Cardiac muscle cell (in vitro differentiated cells and primary cell): ENCODE results near the gene KCNQ5. TPM values are rescaled to one million over a fixed set of nuclear protein-coding genes. Genes with fewer than 3 reads are reported as not detected.

Experiments
- DNase-seq, 2 donors: peaks; one replicate each; pipeline versions ENCODE4 v3.0.0 to v3.0.0-alpha.2; 2010 to 2017; ENCODE audit warnings: low read depth in 1 of 2, low spot score in 1 of 2
- H3K27ac ChIP-seq: fragments of 200-600 bp; sonication (generic); 2 replicates; pipeline ENCODE4 v1.5.1; 2016
- H3K27me3 ChIP-seq: fragments of 200-600 bp; sonication (generic); 2 replicates; pipeline ENCODE4 v1.6.0; 2016; ENCODE audit warnings: control low read depth
- H3K36me3 ChIP-seq: fragments of 200-600 bp; sonication (generic); 2 replicates; pipeline ENCODE4 v1.5.1; 2016; ENCODE audit warnings: control low read depth
- H3K4me1 ChIP-seq: fragments of 200-600 bp; sonication (generic); 2 replicates; pipeline ENCODE4 v1.8.1; 2017; ENCODE audit warnings: low read depth, mild to moderate bottlenecking, mixed run types
- H3K4me3 ChIP-seq: fragments of 200-600 bp; sonication (generic); 2 replicates; pipeline ENCODE4 v1.5.1; 2016; ENCODE audit warnings: mild to moderate bottlenecking
- H3K9me3 ChIP-seq: fragments of 200-600 bp; sonication (generic); 2 replicates; pipeline ENCODE4 v1.5.1; 2017; ENCODE audit warnings: low read depth, mild to moderate bottlenecking, control low read depth
- polyA plus RNA-seq: library from polyadenylated mRNA; unstranded; fragments of >200 nt; fragmentation: Nextera tagmentation; extraction: Ambion mirVana; gene quantifications from 2 replicates; pipeline ENCODE4 v1.2.1, GENCODE V29; 2016
- total RNA-seq: library from RNA; depleted of rRNA; stranded (reverse); fragments of >200 nt; gene quantifications from 2 replicates; pipeline ENCODE4 v1.2.3, GENCODE V29; 2016
- TF ChIP-seq, protein P1 (sequence below): IDR thresholded peaks from 2 replicates; pipeline ENCODE4 v1.5.1; 2012; ENCODE audit warnings: low read depth, mild to moderate bottlenecking, low read length

Gene KCNQ5
- total and polyA plus RNA-seq, 2 experiments from 2014 or later: 31.4 to 45.4 TPM

DNA sequence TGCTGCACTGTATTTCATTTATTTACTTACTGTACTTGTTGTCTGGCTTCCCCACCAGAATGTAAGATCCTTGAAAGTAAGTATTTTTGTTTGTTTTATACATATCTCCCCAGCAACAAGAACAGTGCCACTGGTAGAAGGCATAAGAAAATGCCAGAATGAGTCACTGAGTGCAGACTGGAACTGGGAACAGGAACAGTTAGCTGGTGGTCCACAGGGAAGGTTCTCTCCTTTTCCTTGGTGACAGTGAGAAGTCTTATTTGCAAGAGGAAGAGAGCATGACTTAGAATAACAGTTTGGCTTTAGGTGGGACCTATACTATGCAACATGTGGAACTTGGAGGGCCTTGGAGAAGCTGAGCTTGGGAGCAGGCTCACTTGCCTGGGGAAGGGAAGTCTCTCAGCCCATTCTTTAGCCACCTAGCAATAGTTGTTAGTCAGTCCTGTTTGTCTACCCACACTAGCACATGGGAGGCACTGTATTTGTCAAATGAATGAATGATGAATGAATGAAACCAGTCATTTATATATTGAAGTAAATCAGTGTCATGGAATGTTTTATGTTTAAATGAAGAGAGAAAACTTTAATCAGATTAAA is 203.5 kb downstream of the KCNQ5 start:
- Histone ChIP-seq H3K27me3 (no peaks in the 10 kb centered on the region), H3K36me3 (no peaks in the 10 kb centered on the region), H3K4me1 (no peaks in the 10 kb centered on the region), H3K27ac (peak overlapping the region; percentile 8), H3K9me3 (no peaks in the 10 kb centered on the region), H3K4me3 (no peak overlapping the region)
- peak in 1 of 2 donors; percentile 65 for DNase-seq
- TF ChIP-seq, protein P1, sequence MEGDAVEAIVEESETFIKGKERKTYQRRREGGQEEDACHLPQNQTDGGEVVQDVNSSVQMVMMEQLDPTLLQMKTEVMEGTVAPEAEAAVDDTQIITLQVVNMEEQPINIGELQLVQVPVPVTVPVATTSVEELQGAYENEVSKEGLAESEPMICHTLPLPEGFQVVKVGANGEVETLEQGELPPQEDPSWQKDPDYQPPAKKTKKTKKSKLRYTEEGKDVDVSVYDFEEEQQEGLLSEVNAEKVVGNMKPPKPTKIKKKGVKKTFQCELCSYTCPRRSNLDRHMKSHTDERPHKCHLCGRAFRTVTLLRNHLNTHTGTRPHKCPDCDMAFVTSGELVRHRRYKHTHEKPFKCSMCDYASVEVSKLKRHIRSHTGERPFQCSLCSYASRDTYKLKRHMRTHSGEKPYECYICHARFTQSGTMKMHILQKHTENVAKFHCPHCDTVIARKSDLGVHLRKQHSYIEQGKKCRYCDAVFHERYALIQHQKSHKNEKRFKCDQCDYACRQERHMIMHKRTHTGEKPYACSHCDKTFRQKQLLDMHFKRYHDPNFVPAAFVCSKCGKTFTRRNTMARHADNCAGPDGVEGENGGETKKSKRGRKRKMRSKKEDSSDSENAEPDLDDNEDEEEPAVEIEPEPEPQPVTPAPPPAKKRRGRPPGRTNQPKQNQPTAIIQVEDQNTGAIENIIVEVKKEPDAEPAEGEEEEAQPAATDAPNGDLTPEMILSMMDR: no peak

DNA sequence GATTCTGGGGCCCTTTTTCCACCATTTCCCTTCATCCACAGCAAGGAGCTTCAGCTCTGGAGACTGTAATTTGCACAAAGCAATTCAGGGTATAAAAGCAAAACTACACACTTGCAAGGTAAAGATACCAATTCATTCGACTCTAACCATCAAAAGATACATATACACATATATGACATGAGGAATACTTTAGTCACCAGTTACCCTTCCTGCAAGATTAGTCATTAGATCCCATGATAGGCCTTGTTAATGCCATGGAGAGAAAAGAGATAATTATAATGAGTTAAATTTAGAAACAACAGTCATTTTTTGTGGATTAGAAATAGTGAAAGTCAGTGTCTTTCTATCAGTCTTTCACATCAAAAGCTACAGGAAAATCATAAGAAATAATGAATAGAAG is 204.2 kb downstream of the KCNQ5 start:
- no peaks in the 10 kb centered on the region for H3K27me3 ChIP-seq
- H3K9me3 ChIP-seq: no peaks in the 10 kb centered on the region
- H3K4me3 ChIP-seq: no peak overlapping the region
- H3K4me1 ChIP-seq: no peaks in the 10 kb centered on the region
- no peak overlapping the region for H3K27ac ChIP-seq
- no peaks in the 10 kb centered on the region for H3K36me3 ChIP-seq
- DNase-seq: peak in 1 of 2 donors; percentile 22
- TF ChIP-seq, protein P1: no peak

DNA sequence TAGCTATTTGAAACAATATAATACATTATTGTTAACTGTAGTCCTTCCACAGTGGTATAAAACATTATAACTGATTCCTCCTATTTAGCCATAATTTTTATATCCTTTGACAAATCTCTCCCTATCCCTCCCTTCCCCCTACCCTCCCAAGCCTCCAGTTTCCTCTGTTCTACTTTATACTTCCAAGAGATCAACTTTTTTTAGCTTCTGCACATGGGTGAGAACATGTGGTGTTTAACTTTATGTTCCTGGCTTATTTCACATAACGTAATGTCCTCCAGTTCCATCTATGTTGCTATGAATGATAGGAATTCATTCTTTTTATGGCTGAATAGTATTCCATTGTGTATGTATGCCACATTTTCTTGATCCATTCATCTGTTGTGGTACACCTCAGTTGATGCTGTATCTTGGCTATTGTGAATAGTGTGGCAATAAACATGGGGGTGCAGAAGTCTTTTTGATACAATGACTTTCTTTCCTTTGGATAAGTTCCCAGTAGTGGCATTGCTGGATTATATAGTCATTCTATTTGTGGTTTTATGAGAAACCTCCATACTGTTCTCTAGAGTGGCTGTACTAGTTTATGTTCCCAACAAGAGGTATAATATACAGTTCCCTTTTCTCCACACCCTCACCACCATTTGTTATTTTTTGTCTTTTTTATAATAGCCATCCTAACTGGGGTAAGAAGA is 205.0 kb downstream of the KCNQ5 start:
- peak in 1 of 2 donors; percentile 41 for DNase-seq

DNA sequence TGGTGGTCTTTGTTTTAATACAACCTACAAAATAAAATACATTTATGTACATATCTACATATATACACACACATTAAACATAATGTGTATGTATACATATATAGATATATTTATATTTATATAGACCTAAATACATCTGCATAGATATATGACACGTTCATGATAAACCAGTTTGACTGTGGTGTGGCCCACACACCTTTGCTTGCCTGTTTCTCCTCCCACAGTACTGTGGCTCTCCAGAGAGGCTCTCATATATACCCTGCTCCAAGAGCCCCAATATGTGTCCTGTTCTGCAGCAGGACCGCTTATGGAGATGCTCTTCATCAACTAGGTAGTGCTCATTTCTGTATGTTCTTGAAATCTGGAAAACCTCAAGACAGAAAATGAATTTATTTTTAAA is 207.0 kb downstream of the KCNQ5 start:
- Histone ChIP-seq H3K4me1 (no peaks in the 10 kb centered on the region), H3K27ac (peak overlapping the region; percentile 36), H3K27me3 (no peaks in the 10 kb centered on the region), H3K36me3 (no peaks in the 10 kb centered on the region), H3K9me3 (no peaks in the 10 kb centered on the region), H3K4me3 (no peak overlapping the region)
- DNase-seq: no peak
- TF ChIP-seq, protein P1: no peak

More for the DNA sequence above, 205.0 kb downstream of the KCNQ5 start:
- TF ChIP-seq, protein P1: no peak
- Histone ChIP-seq H3K4me3 (no peak overlapping the region), H3K9me3 (no peaks in the 10 kb centered on the region), H3K36me3 (no peaks in the 10 kb centered on the region), H3K4me1 (no peaks in the 10 kb centered on the region), H3K27me3 (no peaks in the 10 kb centered on the region), H3K27ac (no peak overlapping the region)

DNA sequence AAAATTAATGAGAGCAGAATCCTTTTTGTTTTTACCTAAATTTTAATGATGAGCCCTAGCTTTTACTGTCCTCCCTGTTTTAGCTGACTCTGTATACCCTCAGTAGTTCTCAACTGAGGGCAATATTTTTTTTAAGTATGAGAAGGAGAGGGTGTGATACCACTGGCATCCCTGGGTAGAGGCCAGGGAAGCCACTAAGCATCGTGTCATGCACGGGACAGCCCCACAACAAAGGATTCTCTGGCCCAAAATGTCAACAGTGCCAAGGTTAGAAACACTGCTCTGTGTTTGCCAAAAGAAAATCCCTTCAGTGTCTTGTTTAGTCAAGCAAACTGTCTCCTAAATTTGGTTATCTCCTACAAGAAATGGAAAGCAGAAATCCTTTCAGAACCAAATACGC is 210.4 kb downstream of the KCNQ5 start:
- Histone ChIP-seq H3K27ac (no peak overlapping the region), H3K36me3 (no peaks in the 10 kb centered on the region), H3K4me3 (no peak overlapping the region), H3K9me3 (no peaks in the 10 kb centered on the region), H3K4me1 (peaks cover 8% of the 10 kb centered on the region), H3K27me3 (no peaks in the 10 kb centered on the region)
- TF ChIP-seq, protein P1: no peak
- DNase-seq: no peak
